ENCODE data around the gene PEX26. TPM values are rescaled to one million over a fixed set of nuclear protein-coding genes. Genes with fewer than 3 reads are reported as not detected.

Gene PEX26
- total and polyA plus RNA-seq, 2 experiments from 2014 or later, result 4.0 to 48.9 TPM

DNA sequence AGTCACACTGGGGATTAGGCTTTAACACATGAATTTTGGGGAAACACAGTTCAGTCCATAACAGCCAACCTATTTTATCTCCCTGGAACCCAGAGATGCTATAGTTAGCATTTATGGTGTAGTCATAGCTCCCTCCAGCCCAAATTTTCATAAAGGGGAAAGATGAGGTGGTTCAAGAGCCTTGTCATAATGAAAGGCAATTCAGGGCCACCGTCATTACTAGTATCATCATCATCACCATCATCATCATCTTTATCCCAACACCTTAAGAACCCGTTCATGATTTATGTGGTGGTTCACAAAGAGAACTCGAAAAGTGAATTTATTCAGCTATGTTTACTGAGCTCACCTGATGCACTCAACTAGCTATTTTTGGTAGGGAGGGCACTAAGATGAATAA is 30.4 kb downstream of the PEX26 start:
- TF ChIP-seq, protein P1, sequence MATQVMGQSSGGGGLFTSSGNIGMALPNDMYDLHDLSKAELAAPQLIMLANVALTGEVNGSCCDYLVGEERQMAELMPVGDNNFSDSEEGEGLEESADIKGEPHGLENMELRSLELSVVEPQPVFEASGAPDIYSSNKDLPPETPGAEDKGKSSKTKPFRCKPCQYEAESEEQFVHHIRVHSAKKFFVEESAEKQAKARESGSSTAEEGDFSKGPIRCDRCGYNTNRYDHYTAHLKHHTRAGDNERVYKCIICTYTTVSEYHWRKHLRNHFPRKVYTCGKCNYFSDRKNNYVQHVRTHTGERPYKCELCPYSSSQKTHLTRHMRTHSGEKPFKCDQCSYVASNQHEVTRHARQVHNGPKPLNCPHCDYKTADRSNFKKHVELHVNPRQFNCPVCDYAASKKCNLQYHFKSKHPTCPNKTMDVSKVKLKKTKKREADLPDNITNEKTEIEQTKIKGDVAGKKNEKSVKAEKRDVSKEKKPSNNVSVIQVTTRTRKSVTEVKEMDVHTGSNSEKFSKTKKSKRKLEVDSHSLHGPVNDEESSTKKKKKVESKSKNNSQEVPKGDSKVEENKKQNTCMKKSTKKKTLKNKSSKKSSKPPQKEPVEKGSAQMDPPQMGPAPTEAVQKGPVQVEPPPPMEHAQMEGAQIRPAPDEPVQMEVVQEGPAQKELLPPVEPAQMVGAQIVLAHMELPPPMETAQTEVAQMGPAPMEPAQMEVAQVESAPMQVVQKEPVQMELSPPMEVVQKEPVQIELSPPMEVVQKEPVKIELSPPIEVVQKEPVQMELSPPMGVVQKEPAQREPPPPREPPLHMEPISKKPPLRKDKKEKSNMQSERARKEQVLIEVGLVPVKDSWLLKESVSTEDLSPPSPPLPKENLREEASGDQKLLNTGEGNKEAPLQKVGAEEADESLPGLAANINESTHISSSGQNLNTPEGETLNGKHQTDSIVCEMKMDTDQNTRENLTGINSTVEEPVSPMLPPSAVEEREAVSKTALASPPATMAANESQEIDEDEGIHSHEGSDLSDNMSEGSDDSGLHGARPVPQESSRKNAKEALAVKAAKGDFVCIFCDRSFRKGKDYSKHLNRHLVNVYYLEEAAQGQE (IDR thresholded peaks at IDR 0.05; ENCODE audit: unreplicated experiment), result no peak
- TF ChIP-seq JUNB (IDR thresholded peaks at IDR 0.05; ENCODE audit: unreplicated experiment) (no peak), ZNF331 (CRISPR knock-in tag; IDR thresholded peaks at IDR 0.05; ENCODE audit: low read depth) (no peak), CREB1 (CRISPR knock-in tag; IDR thresholded peaks at IDR 0.05; ENCODE audit: low read depth) (no peak), STAT1 (IDR thresholded peaks at IDR 0.05; ENCODE audit: unreplicated experiment) (no peak), ZNF114 (CRISPR knock-in tag; IDR thresholded peaks at IDR 0.05) (no peak), CTCF (conservative IDR thresholded peaks at IDR 0.05; ENCODE audit: low read depth in 2 of 2) (no peak), EZH2 (IDR thresholded peaks at IDR 0.05; ENCODE audit: low read depth, unreplicated experiment) (no peak), EZH2phosphoT487 (IDR thresholded peaks at IDR 0.05; ENCODE audit: unreplicated experiment) (no peak), NANOG (IDR thresholded peaks at IDR 0.05; ENCODE audit: borderline replicate concordance) (no peak), ZNF462 (CRISPR knock-in tag; IDR thresholded peaks at IDR 0.05) (no peak), POLR2AphosphoS5 (IDR thresholded peaks at IDR 0.05; ENCODE audit: low read depth) (no peak)
- TF ChIP-seq, protein P2, sequence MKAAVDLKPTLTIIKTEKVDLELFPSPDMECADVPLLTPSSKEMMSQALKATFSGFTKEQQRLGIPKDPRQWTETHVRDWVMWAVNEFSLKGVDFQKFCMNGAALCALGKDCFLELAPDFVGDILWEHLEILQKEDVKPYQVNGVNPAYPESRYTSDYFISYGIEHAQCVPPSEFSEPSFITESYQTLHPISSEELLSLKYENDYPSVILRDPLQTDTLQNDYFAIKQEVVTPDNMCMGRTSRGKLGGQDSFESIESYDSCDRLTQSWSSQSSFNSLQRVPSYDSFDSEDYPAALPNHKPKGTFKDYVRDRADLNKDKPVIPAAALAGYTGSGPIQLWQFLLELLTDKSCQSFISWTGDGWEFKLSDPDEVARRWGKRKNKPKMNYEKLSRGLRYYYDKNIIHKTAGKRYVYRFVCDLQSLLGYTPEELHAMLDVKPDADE (IDR thresholded peaks at IDR 0.05), result no peak
- H3K36me3 Mint-ChIP-seq (ENCODE audit: low read depth), result peaks cover 23% of the 10 kb centered on the region
- Histone ChIP-seq H3K36me3 (ENCODE audit: insufficient read depth) (no peaks in the 10 kb centered on the region), H3K79me2 (replicated peaks; ENCODE audit: insufficient read depth) (no peaks in the 10 kb centered on the region), H2AFZ (no peak overlapping the region), H3K9me2 (ENCODE audit: insufficient read depth) (no peaks in the 10 kb centered on the region), H3K4me1 (ENCODE audit: insufficient read depth) (peaks cover 12% of the 10 kb centered on the region; the same call in 1 of the 2 replicates), H3K4me2 (no peak overlapping the region), H3K27me3 (ENCODE audit: insufficient read depth) (peaks cover 47% of the 10 kb centered on the region), H3K27ac (ENCODE audit: low read depth) (no peak overlapping the region), H4K20me1 (replicated peaks; ENCODE audit: insufficient read depth) (no peaks in the 10 kb centered on the region), H3F3A (replicated peaks; ENCODE audit: low read depth) (no peaks in the 10 kb centered on the region), H3K4me3 (no peak overlapping the region)
- no peak overlapping the region for H3K4me3 Mint-ChIP-seq
- ATAC-seq (no peak), DNase-seq (ENCODE audit: low spot score) (no peak)
- peaks cover 11% of the 10 kb centered on the region for H3K4me1 Mint-ChIP-seq
- no peak overlapping the region for H3K27ac Mint-ChIP-seq
- H3K27me3 Mint-ChIP-seq (ENCODE audit: insufficient read depth, low read depth, poor library complexity), result peaks cover 40% of the 10 kb centered on the region
- H3K9me3 Mint-ChIP-seq, result peaks cover 46% of the 10 kb centered on the region

Data from GM23338 (cell line).